Activated T-helper 2 cell treated with anti-CD3 and anti-CD28 coated beads, Interferon-gamma antibody, Interleukin-2, Interleukin-4, amounts not matched to agents 10 μg/mL and 5 μg/mL and 100 μg/mL, durations not matched to agents 14 hours and 24 hours and 36 hours (primary cell): Measurements from ENCODE around the gene PATJ. TPM values are rescaled to one million over a fixed set of nuclear protein-coding genes. Genes with fewer than 3 reads are reported as not detected.
"Not testable (repeated sequence)": the region's sequence is repeated elsewhere in the genome, so short reads cannot be mapped to it uniquely, and the experiment has no call there.

Experiments
- DNase-seq: peaks from one replicate; pipeline ENCODE4 v3.0.0; 2021; ENCODE audit warnings: low spot score
- H3K27ac Mint-ChIP-seq: one replicate; pipeline ENCODE4 v1.8.0; 2021; ENCODE audit warnings: mixed read lengths
- H3K27me3 Mint-ChIP-seq: one replicate; pipeline ENCODE4 v1.8.0; 2021; ENCODE audit warnings: low read depth, mixed read lengths
- H3K36me3 Mint-ChIP-seq: one replicate; pipeline ENCODE4 v1.8.0; 2021; ENCODE audit warnings: low read depth, mixed read lengths
- H3K4me1 Mint-ChIP-seq: one replicate; pipeline ENCODE4 v1.8.0; 2021; ENCODE audit warnings: low read depth, mixed read lengths
- H3K4me3 Mint-ChIP-seq: one replicate; pipeline ENCODE4 v1.8.0; 2021; ENCODE audit warnings: low read depth, mild to moderate bottlenecking, moderate library complexity, mixed read lengths
- H3K9me3 Mint-ChIP-seq: one replicate; pipeline ENCODE4 v1.8.0; 2021; ENCODE audit warnings: mixed read lengths
- intact Hi-C: fragments of 100-400 bp; cut with micrococcal nuclease; formaldehyde crosslinking; loops from one replicate; pipeline ENCODE4 v1.15.1; 2023
- total RNA-seq: library from RNA; stranded (reverse); gene quantifications from 2 replicates; pipeline ENCODE4 v1.2.3, GENCODE V29; 2022

The PATJ gene
- total RNA-seq = 3.3 and 3.4 TPM in 2 replicates

GRCh38 chr1:61741711-61742619 lies at the start of gene PATJ:
PATJ (plus strand) TSS chr1:61742480; CDS start chr1:61762893, 20,413 bp downstream.
- Mint-ChIP-seq H3K27me3 (peaks cover 1% of the 10 kb centered on the region), H3K27ac (peak within 1 kb of the TSS; percentile 78), H3K36me3 (no peaks in the 10 kb centered on the region), H3K9me3 (no peaks in the 10 kb centered on the region), H3K4me3 (peak within 1 kb of the TSS; percentile 90), H3K4me1 (peaks cover 11% of the 10 kb centered on the region)
- peak; percentile 31 for DNase-seq
- intact Hi-C loops = loop anchor here (2.0 kb wide), 1 partner anchor 17 kb away; the partner anchor contains the start of gene TM2D1

DNA sequence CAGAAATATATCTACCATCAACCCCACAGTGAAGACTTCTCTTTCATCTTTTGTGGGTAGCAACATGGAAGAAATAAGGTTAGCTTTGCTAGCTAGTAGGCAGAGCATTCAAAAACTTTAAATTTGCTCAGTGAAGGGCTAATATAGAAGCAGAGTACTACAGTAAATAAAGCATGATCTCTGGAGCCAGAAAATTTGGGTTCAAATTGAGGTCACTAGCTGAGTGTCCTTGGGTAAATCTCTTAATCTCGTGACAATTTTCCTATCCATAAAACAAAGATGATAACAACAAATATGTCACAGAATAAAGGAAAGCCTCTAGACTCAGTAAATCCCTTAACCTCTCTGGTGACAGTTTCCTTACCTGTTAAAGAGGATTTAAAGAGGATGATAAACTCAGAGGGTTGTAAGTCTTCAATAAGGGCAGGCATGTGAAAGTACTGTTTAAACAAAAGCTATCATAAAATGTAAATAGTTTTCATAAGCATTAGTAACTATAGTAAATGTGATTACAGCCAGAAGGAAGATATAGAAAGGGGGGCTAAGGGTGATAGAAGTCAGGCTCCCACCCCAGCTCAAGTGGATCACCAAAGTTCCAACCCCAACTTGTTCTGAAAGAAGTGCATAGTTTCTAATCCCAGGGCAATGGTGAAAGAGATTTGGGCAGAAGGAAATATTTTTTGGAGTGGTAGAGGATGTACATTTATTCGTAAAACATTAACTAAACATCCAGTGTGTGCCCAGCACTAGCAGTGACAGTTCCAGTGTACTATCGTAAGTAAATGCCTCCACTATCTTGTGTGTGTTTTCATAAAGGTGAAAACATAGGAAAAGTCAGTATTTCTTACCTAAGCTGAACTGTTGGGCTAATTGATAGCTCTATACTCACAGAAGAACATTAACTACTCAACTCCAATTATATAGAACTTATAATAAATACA lies 42.1 kb upstream of the PATJ start:
- no peak for DNase-seq
- Mint-ChIP-seq H3K27me3 (no peaks in the 10 kb centered on the region), H3K27ac (no peak overlapping the region), H3K4me3 (no peak overlapping the region), H3K36me3 (peaks cover 63% of the 10 kb centered on the region), H3K4me1 (peaks cover 2% of the 10 kb centered on the region), H3K9me3 (no peaks in the 10 kb centered on the region)
- intact Hi-C loops = no loop called here

- no peak overlapping the region for H3K27ac Mint-ChIP-seq
- intact Hi-C loops = no loop called here
Measured at GRCh38 chr1:61708953-61709907, 33.0 kb upstream of the PATJ start.

GRCh38 chr1:61709908-61710289 lies 32.4 kb upstream of the PATJ start:
- peaks cover 36% of the 10 kb centered on the region for H3K36me3 Mint-ChIP-seq
- H3K4me1 Mint-ChIP-seq = peaks cover 2% of the 10 kb centered on the region
- DNase-seq = no peak
- no peak overlapping the region for H3K4me3 Mint-ChIP-seq
- H3K9me3 Mint-ChIP-seq = no peaks in the 10 kb centered on the region
- H3K27me3 Mint-ChIP-seq = no peaks in the 10 kb centered on the region
- intact Hi-C loops = no loop called here
- H3K27ac Mint-ChIP-seq = no peak overlapping the region

More at GRCh38 chr1:61708953-61709907, 33.0 kb upstream of the PATJ start:
- Mint-ChIP-seq H3K9me3 (no peaks in the 10 kb centered on the region), H3K4me3 (no peak overlapping the region), H3K36me3 (peaks cover 38% of the 10 kb centered on the region), H3K27me3 (no peaks in the 10 kb centered on the region), H3K4me1 (peaks cover 2% of the 10 kb centered on the region)
- no peak for DNase-seq

DNA sequence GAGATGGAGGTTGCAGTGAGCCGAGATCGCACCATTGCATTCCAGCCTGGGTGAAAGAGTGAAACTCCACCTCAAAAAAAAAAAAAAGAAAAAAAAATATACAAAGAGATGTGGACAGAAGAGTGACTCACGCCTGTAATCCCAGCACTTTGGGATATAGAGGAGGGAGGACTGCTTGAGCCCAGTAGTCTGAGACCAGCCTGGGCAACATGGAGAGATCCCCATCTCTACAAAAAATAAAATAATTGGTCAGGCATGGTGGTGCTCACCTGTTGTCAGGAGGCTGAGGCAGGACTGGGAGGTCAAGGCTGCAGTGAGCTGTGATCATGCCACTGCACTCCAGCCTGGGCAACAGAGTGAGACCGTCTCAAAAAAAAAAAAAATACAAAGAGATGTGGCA lies 31.0 kb upstream of the PATJ start:
- H3K36me3 Mint-ChIP-seq = peaks cover 32% of the 10 kb centered on the region
- H3K4me3 Mint-ChIP-seq, H3K27ac Mint-ChIP-seq, DNase-seq, H3K4me1 Mint-ChIP-seq, H3K27me3 Mint-ChIP-seq, intact Hi-C loops, H3K9me3 Mint-ChIP-seq: not testable (repeated sequence)

DNA sequence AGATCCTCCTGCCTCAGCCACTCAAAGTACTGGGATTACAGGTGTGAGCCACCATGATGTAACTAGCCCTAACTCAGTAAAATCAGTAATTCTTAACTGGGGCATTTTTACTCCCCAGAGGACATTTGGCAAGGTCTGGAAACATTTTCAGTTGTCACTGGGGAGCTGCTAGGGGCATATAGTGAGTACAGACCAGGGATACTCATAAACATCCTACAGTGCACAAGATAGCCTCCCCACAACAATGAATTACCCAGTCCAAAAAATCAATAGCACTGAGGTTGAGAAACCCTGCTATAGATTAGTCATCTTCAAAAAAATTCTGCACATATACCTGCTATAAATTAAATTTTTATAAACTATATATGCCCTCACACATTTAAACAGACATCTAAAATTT lies 30.3 kb upstream of the PATJ start:
- Mint-ChIP-seq H3K36me3 (peaks cover 29% of the 10 kb centered on the region), H3K27me3 (no peaks in the 10 kb centered on the region), H3K4me3 (no peak overlapping the region), H3K4me1 (peaks cover 2% of the 10 kb centered on the region), H3K9me3 (no peaks in the 10 kb centered on the region), H3K27ac (no peak overlapping the region)
- intact Hi-C loops = no loop called here
- DNase-seq = no peak

- H3K27me3 Mint-ChIP-seq, DNase-seq, intact Hi-C loops, H3K4me1 Mint-ChIP-seq, H3K4me3 Mint-ChIP-seq, H3K27ac Mint-ChIP-seq, H3K9me3 Mint-ChIP-seq: not testable (repeated sequence)
- peaks cover 36% of the 10 kb centered on the region for H3K36me3 Mint-ChIP-seq
Measured at GRCh38 chr1:61718996-61719663, 23.1 kb upstream of the PATJ start.

DNA sequence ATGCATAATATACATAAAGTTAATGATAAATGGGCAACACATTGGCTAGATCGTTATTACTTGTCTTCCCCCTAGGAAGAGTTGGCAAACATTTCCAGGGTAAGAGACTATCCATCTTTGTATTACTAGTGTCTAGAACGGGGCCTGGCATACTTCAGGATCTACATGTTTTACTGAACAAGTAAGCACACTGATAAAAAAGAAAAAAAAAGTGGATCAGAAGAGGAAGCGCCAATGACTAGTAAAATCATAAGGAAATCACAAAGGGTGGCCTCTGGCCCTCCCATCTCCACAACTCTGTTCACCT lies 17.8 kb upstream of the PATJ start:
- Mint-ChIP-seq H3K36me3 (peaks cover 17% of the 10 kb centered on the region), H3K9me3 (no peaks in the 10 kb centered on the region), H3K27me3 (no peaks in the 10 kb centered on the region), H3K4me1 (peaks cover 14% of the 10 kb centered on the region), H3K27ac (peak overlapping the region; percentile 92), H3K4me3 (peak overlapping the region; percentile 89)
- no peak for DNase-seq
- intact Hi-C loops = loop anchor here (2.0 to 10.0 kb wide), 4 partner anchors 18 to 710 kb away; partner anchors contain the start of genes PATJ and USP1

- H3K36me3 Mint-ChIP-seq = peaks cover 17% of the 10 kb centered on the region
- H3K4me1 Mint-ChIP-seq = peaks cover 14% of the 10 kb centered on the region
- intact Hi-C loops = loop anchor here (2.0 to 10.0 kb wide), 6 partner anchors 18 to 1057 kb away; partner anchors contain the start of genes ATG4C, PATJ and USP1
- peak within 1 kb of the TSS; percentile 92 for H3K27ac Mint-ChIP-seq
- no peaks in the 10 kb centered on the region for H3K27me3 Mint-ChIP-seq
- H3K4me3 Mint-ChIP-seq = peak within 1 kb of the TSS; percentile 89
- no peaks in the 10 kb centered on the region for H3K9me3 Mint-ChIP-seq
- peak; percentile 84 for DNase-seq
Measured at GRCh38 chr1:61724813-61725694, 17.2 kb upstream of the PATJ start, which contains the start of gene TM2D1. TM2D1 (minus strand) TSS chr1:61725141; CDS start chr1:61725120, 21 bp downstream.

DNA sequence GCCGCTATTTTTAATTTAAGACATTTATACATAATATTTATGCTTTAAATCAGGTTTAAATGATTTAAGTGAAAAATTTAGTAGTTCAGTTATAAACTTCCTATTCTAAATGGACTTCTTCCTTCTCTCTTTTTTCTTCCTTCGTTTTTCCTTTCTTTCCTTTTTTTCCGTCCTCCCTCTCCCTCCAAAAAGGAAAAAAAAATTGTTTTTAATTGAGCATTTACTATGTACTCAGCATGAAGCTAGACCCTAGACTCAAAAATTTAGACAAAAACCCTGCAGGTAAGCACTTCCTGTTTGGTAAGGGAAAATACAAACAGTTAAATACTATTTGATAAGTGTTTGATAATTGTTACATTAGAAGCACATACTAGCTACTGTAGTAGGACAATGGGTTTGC lies 14.7 kb upstream of the PATJ start:
- intact Hi-C loops = loop anchor here (5.0 to 10.0 kb wide), 4 partner anchors 125 to 1055 kb away; partner anchors contain the start of genes ATG4C and USP1
- H3K27me3 Mint-ChIP-seq = peaks cover 1% of the 10 kb centered on the region
- H3K36me3 Mint-ChIP-seq = peaks cover 11% of the 10 kb centered on the region
- no peak for DNase-seq
- no peak overlapping the region for H3K27ac Mint-ChIP-seq
- peaks cover 10% of the 10 kb centered on the region for H3K4me1 Mint-ChIP-seq
- no peaks in the 10 kb centered on the region for H3K9me3 Mint-ChIP-seq
- H3K4me3 Mint-ChIP-seq = peak overlapping the region; percentile 17

DNA sequence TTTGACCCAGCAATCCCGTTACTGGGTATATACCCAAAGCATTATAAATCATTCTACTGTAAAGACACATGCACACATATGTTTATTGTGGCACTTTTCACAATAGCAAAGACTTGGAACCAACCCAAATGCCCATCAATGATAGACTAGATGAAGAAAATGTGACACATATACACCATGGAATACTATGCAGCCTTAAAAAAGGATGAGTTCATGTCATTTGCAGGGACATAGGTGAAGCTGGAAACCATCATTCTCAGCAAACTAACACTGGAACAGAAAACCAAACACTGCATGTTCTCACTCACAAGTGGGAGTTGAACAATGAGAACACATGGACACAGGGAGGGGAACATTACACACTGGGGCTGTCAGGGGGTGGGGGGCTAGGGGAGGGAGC lies 11.6 kb upstream of the PATJ start:
- not testable (repeated sequence) for H3K27me3 Mint-ChIP-seq, H3K9me3 Mint-ChIP-seq

More for the DNA sequence above, 11.6 kb upstream of the PATJ start:
- DNase-seq, H3K4me3 Mint-ChIP-seq, H3K4me1 Mint-ChIP-seq, H3K27ac Mint-ChIP-seq, intact Hi-C loops, H3K36me3 Mint-ChIP-seq: not testable (repeated sequence)
